B cell (primary cell): ENCODE measurements around the gene MYMX. TPM values are rescaled to one million over a fixed set of nuclear protein-coding genes. Genes with fewer than 3 reads are reported as not detected.
"Not testable (repeated sequence)": the region's sequence is repeated elsewhere in the genome, so short reads cannot be mapped to it uniquely, and the experiment has no call there.

Source experiments
- ATAC-seq: fragments of 200-7000 bp; cut with Tn5 transposase; one replicate; pipeline ENCODE4 v1.10.0; 2021; ENCODE audit warnings: low read depth, mild to moderate bottlenecking, moderate number of reproducible peaks, moderate library complexity
- CTCF ChIA-PET: fragments of 350-600 bp; sonication (Branson Sonifier 250); formaldehyde crosslinking; loops from one replicate; lab custom pipeline; 2021; ENCODE audit warnings: antibody characterized with exemption, inconsistent platforms; lab: Charles Lee
- POLR2A ChIA-PET: fragments of 350-600 bp; sonication (Branson Sonifier 250); formaldehyde crosslinking; loops from one replicate; lab custom pipeline; 2021; ENCODE audit warnings: antibody characterized with exemption; lab: Charles Lee
- DNase-seq: peaks from one replicate; pipeline ENCODE4 v3.0.0; 2013
- H2AFZ ChIP-seq: 2 replicates; pipeline ENCODE4 v1.6.1; 2012; ENCODE audit warnings: mild to moderate bottlenecking, low read depth, low read length; ENCODE audit not compliant: insufficient read depth, poor library complexity, severe bottlenecking
- H3K27ac ChIP-seq, 2 donors: 1 replicate in 1 of 2; 2 replicates in 1 of 2; pipeline ENCODE4 v1.5.1; 2012 to 2013; ENCODE audit warnings: low read length in 2 of 2, mild to moderate bottlenecking in 2 of 2, moderate library complexity in 1 of 2
- H3K27me3 ChIP-seq, 4 experiments: fragments of 200-600 bp in 1 of 4; sonication (generic) in 1 of 4; replicated peaks in 1 of 4; 1 replicate in 2 of 4; 2 replicates in 2 of 4; pipeline versions ENCODE4 v1.6.1 to v1.7.0; 2013 to 2016; ENCODE audit warnings: low read length in 3 of 4, mild to moderate bottlenecking in 2 of 4, mixed read lengths in 1 of 4, moderate library complexity in 1 of 4; ENCODE audit not compliant: insufficient read depth in 4 of 4, control insufficient read depth in 3 of 4; ENCODE audit errors: control extremely low read depth in 1 of 4
- H3K36me3 ChIP-seq, 2 experiments: replicated peaks in 1 of 2; 1 replicate in 1 of 2; 2 replicates in 1 of 2; pipeline versions ENCODE4 v1.6.1 to v1.7.1; 2013; ENCODE audit warnings: low read length in 1 of 2; ENCODE audit not compliant: insufficient read depth in 2 of 2, control insufficient read depth in 1 of 2; ENCODE audit errors: control extremely low read depth in 1 of 2, extremely low read depth in 1 of 2
- H3K4me1 ChIP-seq, 2 donors: fragments of 200-600 bp in 1 of 2; sonication (generic) in 1 of 2; 1 replicate in 1 of 2; 2 replicates in 1 of 2; pipeline versions ENCODE4 v1.5.1 to v1.6.1; 2013 to 2017; ENCODE audit warnings: low read length in 2 of 2; ENCODE audit not compliant: control insufficient read depth in 2 of 2, insufficient read depth in 2 of 2
- H3K4me2 ChIP-seq: replicated peaks from 2 replicates; pipeline ENCODE3; 2012; ENCODE audit warnings: mild to moderate bottlenecking, low read depth, low read length; ENCODE audit not compliant: poor library complexity, severe bottlenecking
- H3K4me3 ChIP-seq, 5 experiments: fragments of 200-600 bp in 1 of 5; sonication (generic) in 1 of 5; 1 replicate in 3 of 5; 2 replicates in 2 of 5; pipeline versions ENCODE4 v1.5.1 to v1.7.0; 2011 to 2016; ENCODE audit warnings: low read length in 4 of 5, mild to moderate bottlenecking in 4 of 5, low read depth in 2 of 5, control low read depth in 1 of 5, moderate library complexity in 1 of 5; ENCODE audit not compliant: insufficient read depth in 1 of 5; ENCODE audit errors: control extremely low read depth in 1 of 5, extremely low read depth in 1 of 5
- H3K79me2 ChIP-seq: fragments of 200-600 bp; sonication (generic); one replicate; pipeline ENCODE4 v1.6.0; 2016; ENCODE audit warnings: low read length; ENCODE audit not compliant: control insufficient read depth, insufficient read depth
- H3K9ac ChIP-seq: fragments of 200-600 bp; sonication (generic); 2 replicates; pipeline ENCODE4 v1.6.1; 2017; ENCODE audit warnings: mild to moderate bottlenecking, low read length, moderate library complexity
- H3K9me3 ChIP-seq, 3 donors: one replicate each; pipeline versions ENCODE4 v1.6.1 to v1.7.1; 2013; ENCODE audit warnings: low read length in 2 of 3; ENCODE audit not compliant: control insufficient read depth in 2 of 3, insufficient read depth in 1 of 3; ENCODE audit errors: control extremely low read depth in 1 of 3
- H4K20me1 ChIP-seq: 2 replicates; pipeline ENCODE4 v1.6.0; 2012; ENCODE audit warnings: mild to moderate bottlenecking, low read length; ENCODE audit not compliant: insufficient read depth, control insufficient read depth, poor library complexity, severe bottlenecking
- H3K27ac Mint-ChIP-seq: one replicate; pipeline ENCODE4 v1.8.0; 2021; ENCODE audit warnings: mixed read lengths
- H3K27me3 Mint-ChIP-seq: one replicate; pipeline ENCODE4 v1.8.0; 2021; ENCODE audit warnings: mixed read lengths
- H3K4me1 Mint-ChIP-seq: one replicate; pipeline ENCODE4 v1.8.0; 2021; ENCODE audit warnings: mixed read lengths
- H3K4me3 Mint-ChIP-seq: one replicate; pipeline ENCODE4 v1.8.0; 2021; ENCODE audit warnings: mixed read lengths
- H3K9me3 Mint-ChIP-seq: one replicate; pipeline ENCODE4 v1.8.0; 2022; ENCODE audit warnings: mixed read lengths; ENCODE audit not compliant: insufficient read depth
- CTCF ChIP-seq: fragments of 200-600 bp; IDR thresholded peaks from one replicate; pipeline ENCODE4 v1.8.0; 2022; ENCODE audit warnings: antibody characterized with exemption, mild to moderate bottlenecking
- EZH2 ChIP-seq: IDR thresholded peaks from 2 replicates; pipeline ENCODE4 v1.6.1; 2012; ENCODE audit warnings: borderline replicate concordance, low read depth, mild to moderate bottlenecking, moderate library complexity, low read length; ENCODE audit not compliant: insufficient read depth, poor library complexity, severe bottlenecking
- WGBS: methylation state at CpG from one replicate; pipeline ENCODE4 v1.1.5; 2013; ENCODE audit warnings: missing lambda C conversion rate; ENCODE audit not compliant: insufficient coverage; 5-methylcytosine and 5-hydroxymethylcytosine counted together
- intact Hi-C: fragments of 100-400 bp; cut with micrococcal nuclease; formaldehyde crosslinking; loops from one replicate; pipeline ENCODE4 v1.10.0; 2022
- polyA plus RNA-seq: library from polyadenylated mRNA; depleted of rRNA; stranded (reverse); fragments of >200 nt; gene quantifications from 2 replicates; pipeline ENCODE4 v1.2.3, GENCODE V29; 2012
- total RNA-seq, 2 donors: library from RNA; stranded (reverse); fragments of 120-200 nt in 1 of 2; gene quantifications; 1 replicate in 1 of 2; 2 replicates in 1 of 2; pipeline versions ENCODE4 v1.2.3 to v1.2.4, GENCODE V29; 2013 to 2022

MYMX gene
- total and polyA plus RNA-seq, 2 donors (not counting 1 experiment from before 2014, with no cell fraction given) = not detected

DNA sequence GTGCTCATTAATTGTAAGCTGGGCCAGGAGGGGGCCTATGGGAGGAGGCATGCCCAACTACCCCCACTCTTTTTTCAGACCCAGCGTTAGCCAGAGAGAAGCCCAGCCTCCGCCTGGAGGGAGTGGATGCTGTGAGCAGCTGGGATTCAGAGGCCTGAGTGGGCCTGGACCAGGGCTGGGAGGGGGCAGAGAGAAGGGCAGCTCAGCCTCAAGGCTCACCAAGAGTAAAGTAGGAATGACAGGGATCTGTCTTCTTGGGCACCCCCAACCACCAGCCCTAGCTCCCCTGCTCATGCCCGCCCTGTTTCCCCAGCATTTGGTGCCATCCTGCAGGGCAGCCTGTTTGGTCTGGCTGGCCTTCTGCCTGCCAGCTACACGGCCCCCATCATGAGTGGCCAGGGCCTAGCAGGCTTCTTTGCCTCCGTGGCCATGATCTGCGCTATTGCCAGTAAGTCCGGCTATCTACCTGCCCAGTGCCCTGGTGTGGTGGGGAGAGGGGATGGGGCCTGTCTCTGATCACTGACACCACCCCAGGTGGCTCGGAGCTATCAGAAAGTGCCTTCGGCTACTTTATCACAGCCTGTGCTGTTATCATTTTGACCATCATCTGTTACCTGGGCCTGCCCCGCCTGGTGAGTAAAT lies 13.4 kb downstream of the MYMX start:
- Mint-ChIP-seq H3K27ac (no peak overlapping the region), H3K27me3 (no peaks in the 10 kb centered on the region), H3K4me3 (no peak overlapping the region), H3K9me3 (no peaks in the 10 kb centered on the region), H3K4me1 (no peaks in the 10 kb centered on the region)
- Histone ChIP-seq H3K36me3 (no peaks in the 10 kb centered on the region), H2AFZ (no peak overlapping the region), H3K4me3 (no peak overlapping the region), H3K4me1 (no peaks in the 10 kb centered on the region), H4K20me1 (no peaks in the 10 kb centered on the region), H3K27ac (no peak overlapping the region), H3K27me3 (no peaks in the 10 kb centered on the region), H3K9ac (no peak overlapping the region), H3K79me2 (peaks cover 5% of the 10 kb centered on the region), H3K4me2 (no peak overlapping the region), H3K9me3 (no peaks in the 10 kb centered on the region)
- POLR2A ChIA-PET = no interaction called here
- no peak for DNase-seq
- CTCF ChIA-PET = interaction anchor here (0.8 to 1.4 kb wide), 5 partner anchors 11 to 61 kb away, joined by 3 to 6 read pairs (median 3); no protein-coding TSS in a partner anchor
- 99% methylated on average over 5 of the region's 10 CpGs for WGBS
- no peak for ATAC-seq
- intact Hi-C loops = no loop called here
- no peak for TF ChIP-seq EZH2
- no peak for TF ChIP-seq CTCF

GRCh38 chr6:44231426-44231825 lies 14.7 kb downstream of the MYMX start:
- H3K79me2 ChIP-seq, POLR2A ChIA-PET, DNase-seq: not testable (repeated sequence)

More at GRCh38 chr6:44231426-44231825, 14.7 kb downstream of the MYMX start:
- H3K36me3 ChIP-seq, H3K4me1 Mint-ChIP-seq, H3K4me1 ChIP-seq, H3K9me3 Mint-ChIP-seq, H3K27ac Mint-ChIP-seq, H3K4me3 Mint-ChIP-seq, H3K4me3 ChIP-seq, H3K27me3 ChIP-seq, ATAC-seq, H3K27me3 Mint-ChIP-seq, intact Hi-C loops, H3K27ac ChIP-seq, H4K20me1 ChIP-seq, H3K9me3 ChIP-seq, H2AFZ ChIP-seq, H3K4me2 ChIP-seq, H3K9ac ChIP-seq: not testable (repeated sequence)
- CTCF ChIA-PET = interaction anchor here (1.3 kb wide), 1 partner anchor 14 kb away, joined by 3 read pairs; no protein-coding TSS in a partner anchor
- no CpG with 5 or more reads among the region's 9 CpGs for WGBS
